Osteoblast (primary cell): Measurements from ENCODE around the gene IRX4. TPM values are rescaled to one million over a fixed set of nuclear protein-coding genes. Genes with fewer than 3 reads are reported as not detected.

Experiments
- DNase-seq: peaks from one replicate; pipeline ENCODE4 v3.0.0; 2011; ENCODE audit warnings: low spot score, mixed read lengths; ENCODE audit not compliant: insufficient read length; ENCODE audit errors: missing footprints
- H2AFZ ChIP-seq: 2 replicates; pipeline ENCODE4 v1.6.0; 2011; ENCODE audit warnings: mild to moderate bottlenecking, low read length
- H3K27ac ChIP-seq: 2 replicates; pipeline ENCODE4 v1.5.1; 2011; ENCODE audit warnings: mild to moderate bottlenecking, low read depth, low read length, moderate library complexity
- H3K27me3 ChIP-seq: 2 replicates; pipeline ENCODE4 v1.6.0; 2012; ENCODE audit warnings: mild to moderate bottlenecking, control low read depth, inconsistent platforms, low read length, moderate library complexity; ENCODE audit not compliant: insufficient read depth
- H3K36me3 ChIP-seq: 2 replicates; pipeline ENCODE4 v1.5.1; 2011; ENCODE audit warnings: mild to moderate bottlenecking, low read length, control low read depth, moderate library complexity; ENCODE audit not compliant: insufficient read depth
- H3K4me1 ChIP-seq: 2 replicates; pipeline ENCODE4 v1.5.1; 2011; ENCODE audit warnings: mild to moderate bottlenecking, low read length, control low read depth, moderate library complexity; ENCODE audit not compliant: insufficient read depth
- H3K4me2 ChIP-seq: 2 replicates; pipeline ENCODE4 v1.6.0; 2011; ENCODE audit warnings: mild to moderate bottlenecking, low read length; ENCODE audit not compliant: insufficient read depth
- H3K4me3 ChIP-seq: fragments of 200-600 bp; sonication (generic); 3 replicates; pipeline ENCODE4 v1.5.1; 2012; ENCODE audit warnings: mild to moderate bottlenecking, low read length, inconsistent platforms; ENCODE audit not compliant: insufficient read depth
- H3K79me2 ChIP-seq: 2 replicates; pipeline ENCODE4 v1.6.0; 2012; ENCODE audit warnings: mild to moderate bottlenecking, low read length, control low read depth, inconsistent platforms; ENCODE audit not compliant: insufficient read depth
- H3K9me3 ChIP-seq: 2 replicates; pipeline ENCODE4 v1.5.1; 2011; ENCODE audit warnings: low read depth, low read length, control low read depth
- H4K20me1 ChIP-seq: 2 replicates; pipeline ENCODE4 v1.6.0; 2012; ENCODE audit warnings: mild to moderate bottlenecking, low read length, control low read depth; ENCODE audit not compliant: insufficient read depth
- CTCF ChIP-seq: IDR thresholded peaks from 2 replicates; pipeline ENCODE4 v1.5.1; 2011; ENCODE audit warnings: mild to moderate bottlenecking, low read depth, low read length, moderate library complexity; ENCODE audit errors: extremely low read depth
- total RNA-seq: library from RNA; depleted of rRNA; stranded (reverse); fragments of >200 nt; gene quantifications from 2 replicates; pipeline ENCODE4 v1.2.3, GENCODE V29; 2012

Gene IRX4
- total RNA-seq, 1 donor: not detected

- Histone ChIP-seq H3K79me2 (no peaks in the 10 kb centered on the region), H3K27ac (no peak overlapping the region), H3K9me3 (no peaks in the 10 kb centered on the region), H4K20me1 (no peaks in the 10 kb centered on the region), H3K4me2 (no peak overlapping the region), H2AFZ (no peak overlapping the region), H3K27me3 (peaks cover 23% of the 10 kb centered on the region), H3K4me3 (no peak overlapping the region), H3K36me3 (no peaks in the 10 kb centered on the region), H3K4me1 (no peaks in the 10 kb centered on the region)
- DNase-seq: no peak
- TF ChIP-seq CTCF: no peak
Measured at GRCh38 chr5:1855596-1855995, 27.1 kb downstream of the IRX4 start.

GRCh38 chr5:1855075-1855474, 27.6 kb downstream of the IRX4 start:
- no peaks in the 10 kb centered on the region for H3K79me2 ChIP-seq
- no peak for DNase-seq
- H3K36me3 ChIP-seq: no peaks in the 10 kb centered on the region
- no peaks in the 10 kb centered on the region for H4K20me1 ChIP-seq
- no peak overlapping the region for H3K4me3 ChIP-seq
- no peak for TF ChIP-seq CTCF
- no peaks in the 10 kb centered on the region for H3K4me1 ChIP-seq
- no peak overlapping the region for H3K4me2 ChIP-seq
- no peaks in the 10 kb centered on the region for H3K9me3 ChIP-seq
- no peak overlapping the region for H2AFZ ChIP-seq
- H3K27ac ChIP-seq: no peak overlapping the region
- H3K27me3 ChIP-seq: peaks cover 28% of the 10 kb centered on the region

GRCh38 chr5:1853531-1853930, 29.2 kb downstream of the IRX4 start:
- Histone ChIP-seq H3K4me1 (no peaks in the 10 kb centered on the region), H3K36me3 (no peaks in the 10 kb centered on the region), H3K9me3 (no peaks in the 10 kb centered on the region), H3K4me2 (no peak overlapping the region), H2AFZ (no peak overlapping the region), H3K27ac (no peak overlapping the region), H4K20me1 (no peaks in the 10 kb centered on the region), H3K4me3 (no peak overlapping the region), H3K27me3 (peaks cover 34% of the 10 kb centered on the region), H3K79me2 (no peaks in the 10 kb centered on the region)
- DNase-seq: no peak
- no peak for TF ChIP-seq CTCF

GRCh38 chr5:1852324-1852947, 30.3 kb downstream of the IRX4 start:
- Histone ChIP-seq H3K27ac (no peak overlapping the region), H3K9me3 (no peaks in the 10 kb centered on the region), H3K36me3 (no peaks in the 10 kb centered on the region), H3K4me2 (no peak overlapping the region), H3K4me1 (no peaks in the 10 kb centered on the region), H3K79me2 (no peaks in the 10 kb centered on the region), H2AFZ (no peak overlapping the region), H3K4me3 (no peak overlapping the region), H4K20me1 (no peaks in the 10 kb centered on the region), H3K27me3 (peaks cover 34% of the 10 kb centered on the region)
- no peak for TF ChIP-seq CTCF
- no peak for DNase-seq
